K562 (cell line): ENCODE measurements around the gene ANKRD6. TPM values are rescaled to one million over a fixed set of nuclear protein-coding genes. Genes with fewer than 3 reads are reported as not detected.
"Not testable (repeated sequence)": the region's sequence is repeated elsewhere in the genome, so short reads cannot be mapped to it uniquely, and the experiment has no call there.

ENCODE experiments used
- ATAC-seq: fragments of 200-7000 bp; cut with Tn5 transposase; 3 replicates; pipeline ENCODE4 v1.9.1; 2020; ENCODE audit warnings: moderate library complexity
- BruUV-seq: library from RNA; stranded (reverse); fragments of 400-500 nt; replicated peaks from 2 replicates; lab custom pipeline; 2021; lab: Mats Ljungman, UMichigan
- CTCF ChIA-PET: fragments of 300-600 bp; formaldehyde crosslinking; extraction: SDS; loops from one replicate; lab custom pipeline; 2021; ENCODE audit warnings: low intra/inter-chr PET ratio; lab: Yijun Ruan, JAX
- POLR2A ChIA-PET: fragments of 300-600, 350-650 bp; sonication (Branson Sonifier 250); formaldehyde crosslinking; extraction: SDS; loops from one replicate; lab custom pipeline; 2021; ENCODE audit warnings: antibody characterized with exemption, inconsistent platforms; lab: Yijun Ruan, JAX
- DNase-seq, 4 experiments: peaks; one replicate each; pipeline versions ENCODE4 v3.0.0 to v3.0.0-alpha.2; 2011 to 2018; ENCODE audit warnings: low spot score in 3 of 4, mixed read lengths in 3 of 4; ENCODE audit errors: extremely low read depth in 1 of 4
- FAIRE-seq: peaks from 2 replicates; lab custom pipeline; 2011; peaks lifted over from hg19 to GRCh38; lab: Jason Lieb, UNC
- H2AFZ ChIP-seq: 2 replicates; pipeline ENCODE4 v1.6.0; 2011; ENCODE audit warnings: low read depth, low read length, control low read depth, inconsistent platforms
- H3K27ac ChIP-seq: fragments of 200-600 bp; 3 replicates; pipeline ENCODE4 v1.8.0; 2011; ENCODE audit warnings: low read depth, mild to moderate bottlenecking, control low read depth, inconsistent platforms, low read length, moderate library complexity, mixed read lengths; ENCODE audit errors: extremely low read depth
- H3K27me3 ChIP-seq, 2 experiments: fragments of 300-600 bp in 1 of 2; 2 replicates in 1 of 2; 3 replicates in 1 of 2; pipeline versions ENCODE4 v1.6.0 to v1.8.0; 2011; ENCODE audit warnings: inconsistent platforms in 2 of 2, low read length in 2 of 2, mild to moderate bottlenecking in 1 of 2, mixed read lengths in 1 of 2, moderate library complexity in 1 of 2; ENCODE audit not compliant: control insufficient read depth in 2 of 2, insufficient read depth in 2 of 2
- H3K36me3 ChIP-seq: fragments of 300-600 bp; 3 replicates; pipeline ENCODE4 v1.8.0; 2011; ENCODE audit warnings: mild to moderate bottlenecking, low read length, inconsistent platforms; ENCODE audit not compliant: control insufficient read depth, insufficient read depth
- H3K4me1 ChIP-seq, 2 experiments: fragments of 200-600 bp in 1 of 2; replicated peaks in 1 of 2; 2 replicates in 1 of 2; 3 replicates in 1 of 2; pipeline versions ENCODE4 v1.5.1 to v1.8.0; 2011; ENCODE audit warnings: inconsistent platforms in 2 of 2, low read length in 2 of 2, mild to moderate bottlenecking in 1 of 2, mixed read lengths in 1 of 2, moderate library complexity in 1 of 2; ENCODE audit not compliant: control insufficient read depth in 2 of 2, insufficient read depth in 2 of 2
- H3K4me2 ChIP-seq: 2 replicates; pipeline ENCODE4 v1.6.1; 2011; ENCODE audit warnings: low read length, control low read depth, inconsistent platforms, mixed read lengths; ENCODE audit not compliant: insufficient read depth
- H3K4me3 ChIP-seq: fragments of 200-600 bp; sonication (generic), shearing (Covaris generic); 2 replicates; pipeline ENCODE4 v1.5.1; 2016; ENCODE audit warnings: control low read depth, inconsistent platforms
- H3K79me2 ChIP-seq: fragments of 200-600 bp; 3 replicates; pipeline ENCODE4 v1.8.0; 2011; ENCODE audit warnings: low read length, inconsistent platforms; ENCODE audit not compliant: control insufficient read depth, insufficient read depth
- H3K9ac ChIP-seq, 2 experiments: 2 replicates each; pipeline versions ENCODE4 v1.6.0 to v1.6.1; 2011; ENCODE audit warnings: low read depth in 2 of 2, low read length in 2 of 2, control low read depth in 1 of 2, inconsistent platforms in 1 of 2, mild to moderate bottlenecking in 1 of 2, mixed read lengths in 1 of 2; ENCODE audit not compliant: insufficient read depth in 1 of 2
- H3K9me1 ChIP-seq: one replicate; pipeline ENCODE4 v1.6.0; 2011; ENCODE audit warnings: inconsistent platforms, mild to moderate bottlenecking, low read length, moderate library complexity; ENCODE audit not compliant: control insufficient read depth, insufficient read depth
- H3K9me3 ChIP-seq: replicated peaks from 2 replicates; pipeline ENCODE4 v1.5.1; 2011; ENCODE audit warnings: low read depth, low read length, inconsistent platforms; ENCODE audit not compliant: control insufficient read depth, insufficient read depth
- H4K20me1 ChIP-seq: replicated peaks from 2 replicates; pipeline ENCODE4 v1.6.1; 2011; ENCODE audit warnings: low read length, inconsistent platforms, mixed read lengths; ENCODE audit not compliant: control insufficient read depth, insufficient read depth
- CBX2 ChIP-seq: fragments of 200-600 bp; sonication (generic); IDR thresholded peaks from one replicate; pipeline ENCODE4 v1.6.1; 2012; ENCODE audit warnings: mild to moderate bottlenecking, low read length, inconsistent platforms; ENCODE audit not compliant: insufficient read depth, poor library complexity, severe bottlenecking
- CREB1 ChIP-seq, 2 experiments: sonication (generic) in 1 of 2; formaldehyde crosslinking in 1 of 2; IDR thresholded peaks; 2 replicates each; pipeline versions ENCODE4 v1.6.1 to v1.8.0; 2012 to 2022; ENCODE audit warnings: inconsistent platforms in 1 of 2, mild to moderate bottlenecking in 1 of 2, missing genetic modification reagents in 1 of 2, moderate library complexity in 1 of 2
- CREM ChIP-seq: IDR thresholded peaks from 2 replicates; pipeline ENCODE4 v1.6.1; 2014; ENCODE audit warnings: antibody characterized with exemption, low read depth
- E2F8 ChIP-seq: fragments of 450-650 bp; IDR thresholded peaks from 2 replicates; pipeline ENCODE4 v1.7.1; 2018; ENCODE audit warnings: mild to moderate bottlenecking, low read depth; ENCODE audit not compliant: partially characterized antibody
- NFIC ChIP-seq: fragments of 450-650 bp; IDR thresholded peaks from 2 replicates; pipeline ENCODE4 v1.6.1; 2017; ENCODE audit warnings: mild to moderate bottlenecking, inconsistent platforms
- POLR2A ChIP-seq: fragments of 450-650 bp; conservative IDR thresholded peaks from 2 replicates; pipeline ENCODE4 v1.6.1; 2016
- POLR2B ChIP-seq: fragments of 450-650 bp; IDR thresholded peaks from 2 replicates; pipeline ENCODE4 v1.6.1; 2018; ENCODE audit warnings: low read depth; ENCODE audit not compliant: partially characterized antibody
- RB1 ChIP-seq: fragments of 450-650 bp; IDR thresholded peaks from 2 replicates; pipeline ENCODE4 v1.6.1; 2017; ENCODE audit warnings: low read depth, mild to moderate bottlenecking
- SIX5 ChIP-seq, 2 experiments: IDR thresholded peaks; 2 replicates each; pipeline ENCODE4 v1.6.1; 2011; ENCODE audit warnings: low read length in 2 of 2, borderline replicate concordance in 1 of 2, low read depth in 1 of 2, mild to moderate bottlenecking in 1 of 2, moderate library complexity in 1 of 2; ENCODE audit not compliant: insufficient read depth in 1 of 2
- ZBED1 ChIP-seq: IDR thresholded peaks from 2 replicates; pipeline ENCODE4 v1.6.1; 2014
- ZFP91 ChIP-seq: sonication (generic); formaldehyde crosslinking; IDR thresholded peaks from 2 replicates; pipeline ENCODE4 v1.8.0; 2022; ENCODE audit warnings: mild to moderate bottlenecking, missing genetic modification reagents
- ZNF699 ChIP-seq: fragments of 250-450 bp; sonication (Bioruptor Pico); IDR thresholded peaks from 2 replicates; pipeline ENCODE4 v1.8.0; 2021; ENCODE audit warnings: mild to moderate bottlenecking, moderate library complexity; ENCODE audit not compliant: insufficient replicate concordance
- ZNF780A ChIP-seq: fragments of 250-450 bp; sonication (Bioruptor Pico); IDR thresholded peaks from 2 replicates; pipeline ENCODE4 v1.5.0; 2021; ENCODE audit warnings: mild to moderate bottlenecking
- WGBS: fragments of 100-300 bp; shearing (Covaris generic); methylation state at CpG from one replicate; pipeline ENCODE4 v1.1.6; 2016; ENCODE audit warnings: low coverage, mixed read lengths; ENCODE audit not compliant: insufficient coverage; ENCODE audit errors: missing lambda C conversion rate; 5-methylcytosine and 5-hydroxymethylcytosine counted together
- in situ Hi-C: fragments of 300-500 bp; cut with MboI; formaldehyde crosslinking; loops from 4 replicates; pipeline ENCODE4 v1.15.0; 2018; ENCODE audit warnings: inconsistent platforms, mixed read lengths
- intact Hi-C: fragments of 100-400 bp; cut with micrococcal nuclease; formaldehyde crosslinking; loops from 2 replicates; pipeline ENCODE4 v1.14.2; 2022
- polyA plus RNA-seq, 8 experiments: library from polyadenylated mRNA; depleted of rRNA in 4 of 8; stranded (reverse) in 5 of 8; unstranded in 3 of 8; fragments of >200 nt; fragmentation: Nextera tagmentation in 2 of 8; fragmentation: Illumina TruSeq in 1 of 8; extraction: Ambion mirVana in 2 of 8; extraction: Trizol in 1 of 8; gene quantifications; 2 replicates each; pipeline versions ENCODE4 v1.2.1 to v1.2.3, GENCODE V29; 2011 to 2014; ENCODE audit warnings: inconsistent platforms in 1 of 8, missing spikeins in 1 of 8
- total RNA-seq, 7 experiments: library from RNA; depleted of rRNA in 6 of 7; stranded (reverse); fragments of >200 nt in 6 of 7; fragmentation: Illumina TruSeq in 2 of 7; extraction: Trizol in 2 of 7; gene quantifications; 2 replicates each; pipeline versions ENCODE4 v1.2.1 to v1.2.3, GENCODE V29; 2011 to 2021; ENCODE audit warnings: low replicate concordance in 1 of 7

ANKRD6 gene
- total and polyA plus RNA-seq, 9 of the 15 experiments (the other 6 are each of a cell fraction or from before 2014, with no cell fraction given) = 0.04 to 0.22 (median 0.08) TPM; not detected in 4

- H4K20me1 ChIP-seq, ATAC-seq, in situ Hi-C loops, POLR2A ChIA-PET, H3K4me2 ChIP-seq, H2AFZ ChIP-seq, H3K27ac ChIP-seq, BruUV-seq, H3K4me3 ChIP-seq, H3K9me1 ChIP-seq, H3K9ac ChIP-seq, H3K4me1 ChIP-seq, FAIRE-seq, H3K27me3 ChIP-seq, DNase-seq, H3K79me2 ChIP-seq, intact Hi-C loops, CTCF ChIA-PET, H3K9me3 ChIP-seq: not testable (repeated sequence)
- 92% methylated on average over 3 of the region's 3 CpGs for WGBS
- TF ChIP-seq POLR2A = 0 out of 2 replicates have a peak, but pooled peaks have one; percentile 25
- H3K36me3 ChIP-seq = peaks cover 53% of the 10 kb centered on the region
These were observed 208.6 kb downstream of the ANKRD6 start for GRCh38 chr6:89641581-89641980.

GRCh38 chr6:89642956-89643355 lies 210.0 kb downstream of the ANKRD6 start:
- Histone ChIP-seq H3K36me3 (peaks cover 59% of the 10 kb centered on the region), H3K4me1 (peaks cover 0 to 4% of the 10 kb centered on the region in 2 experiments; a peak in 1 of 5 replicates), H3K27me3 (no peaks in the 10 kb centered on the region), H3K27ac (no peak overlapping the region), H4K20me1 (no peaks in the 10 kb centered on the region), H2AFZ (no peak overlapping the region), H3K4me3 (no peak overlapping the region), H3K9me3 (no peaks in the 10 kb centered on the region), H3K9ac (no peak overlapping the region), H3K9me1 (no peaks in the 10 kb centered on the region), H3K4me2 (no peak overlapping the region), H3K79me2 (peaks cover 3% of the 10 kb centered on the region; the same call in 2 of the 3 replicates)
- 95% methylated on average over 3 of the region's 3 CpGs for whole genome bisulfite sequencing
- ChIA-PET POLR2A (no interaction called here), CTCF (no interaction called here)
- in situ Hi-C loops (no loop called here), intact Hi-C loops (no loop called here)
- no peak for FAIRE-seq
- DNase-seq = no peak
- no TSS peak for BruUV-seq
- ATAC-seq = no peak
- TF ChIP-seq ZNF699 (CRISPR knock-in tag) (no peak), POLR2B (no peak), ZNF780A (CRISPR knock-in tag) (no peak), E2F8 (no peak), NFIC (no peak), ZBED1 (no peak), CREM (no peak), SIX5 (IDR thresholded peaks at IDR 0.05; ENCODE audit: borderline replicate concordance in 1 of 2, insufficient read depth in 1 of 2, low read depth in 1 of 2, low read length in 2 of 2) (no peak), CREB1 (IDR thresholded peaks at IDR 0.05) (no peak), CREB1 (CRISPR knock-in tag; IDR thresholded peaks at IDR 0.05) (no peak), CBX2 (no peak), RB1 (no peak), ZFP91 (no peak)
